Panc1 (cell line): ENCODE data around the gene MAF. TPM values are rescaled to one million over a fixed set of nuclear protein-coding genes. Genes with fewer than 3 reads are reported as not detected.

Experiments
- ATAC-seq: fragments of 200-7000 bp; cut with Tn5 transposase; 2 replicates; pipeline ENCODE4 v1.9.1; 2020; ENCODE audit warnings: mild to moderate bottlenecking, moderate library complexity
- BruUV-seq: library from RNA; stranded (reverse); fragments of 400-500 nt; replicated peaks from 2 replicates; lab custom pipeline; 2021; lab: Mats Ljungman, UMichigan
- CTCF ChIA-PET: fragments of 300-600 bp; sonication (Branson Sonifier 250); formaldehyde crosslinking; loops from one replicate; lab custom pipeline; 2022; ENCODE audit warnings: antibody characterized with exemption; lab: Charles Lee
- POLR2A ChIA-PET: fragments of 300-600 bp; sonication (Branson Sonifier 250); formaldehyde crosslinking; loops from one replicate; lab custom pipeline; 2022; ENCODE audit warnings: antibody characterized with exemption; lab: Charles Lee
- DNase-seq: peaks from one replicate; pipeline ENCODE4 v3.0.0-alpha.2; 2010; ENCODE audit warnings: low read depth, low spot score
- H3K27ac ChIP-seq: 2 replicates; pipeline ENCODE4 v1.5.1; 2011; ENCODE audit warnings: mild to moderate bottlenecking, low read length, inconsistent platforms
- H3K27me3 ChIP-seq: fragments of 200-500 bp; sonication (Bioruptor generic); 2 replicates; pipeline ENCODE4 v1.6.0; 2014; ENCODE audit warnings: low read length, inconsistent platforms; ENCODE audit not compliant: control insufficient read depth, insufficient read depth
- H3K36me3 ChIP-seq: fragments of 200-500 bp; sonication (Bioruptor generic); 2 replicates; pipeline ENCODE4 v1.5.1; 2014; ENCODE audit warnings: inconsistent platforms, mild to moderate bottlenecking, low read length, moderate library complexity; ENCODE audit not compliant: control insufficient read depth, insufficient read depth
- H3K4me1 ChIP-seq: 2 replicates; pipeline ENCODE4 v1.5.1; 2011; ENCODE audit warnings: inconsistent platforms, mild to moderate bottlenecking, low read length, moderate library complexity; ENCODE audit not compliant: control insufficient read depth, insufficient read depth
- H3K4me3 ChIP-seq, 2 experiments: 2 replicates each; pipeline ENCODE4 v1.5.1; 2011 to 2012; ENCODE audit warnings: low read depth in 2 of 2, low read length in 2 of 2, mild to moderate bottlenecking in 2 of 2, inconsistent platforms in 1 of 2, moderate library complexity in 1 of 2
- H3K9me3 ChIP-seq: fragments of 200-500 bp; sonication (Bioruptor generic); 2 replicates; pipeline ENCODE4 v1.5.1; 2014; ENCODE audit warnings: low read depth, mild to moderate bottlenecking, inconsistent platforms, low read length, moderate library complexity; ENCODE audit not compliant: control insufficient read depth, insufficient read depth
- CTCF ChIP-seq: fragments of 450-650 bp; IDR thresholded peaks from 2 replicates; pipeline ENCODE4 v1.5.1; 2017; ENCODE audit warnings: mild to moderate bottlenecking
- POLR2AphosphoS5 ChIP-seq: IDR thresholded peaks from 2 replicates; pipeline ENCODE4 v1.6.1; 2012; ENCODE audit warnings: mild to moderate bottlenecking, low read depth, low read length, moderate library complexity
- REST ChIP-seq, 2 experiments: IDR thresholded peaks; 2 replicates each; pipeline ENCODE4 v1.6.1; 2011 to 2012; ENCODE audit warnings: low read depth in 2 of 2, control low read depth in 1 of 2, low read length in 1 of 2, mild to moderate bottlenecking in 1 of 2, moderate library complexity in 1 of 2; ENCODE audit not compliant: insufficient read depth in 1 of 2
- SIN3A ChIP-seq: IDR thresholded peaks from 2 replicates; pipeline ENCODE4 v1.6.1; 2012; ENCODE audit warnings: low read depth, mild to moderate bottlenecking, low read length, moderate library complexity, borderline replicate concordance; ENCODE audit not compliant: insufficient read depth
- TCF7L2 ChIP-seq: IDR thresholded peaks from 2 replicates; pipeline ENCODE4 v1.6.1; 2011; ENCODE audit warnings: mild to moderate bottlenecking, low read depth, low read length, inconsistent platforms
- in situ Hi-C: cut with HindIII; loops from 2 replicates; pipeline ENCODE4 v1.10.0; 2016; ENCODE audit warnings: low sequenced_read_pairs, low pct_unique_long_range_greater_than_20kb
- intact Hi-C: fragments of 100-400 bp; cut with micrococcal nuclease; formaldehyde crosslinking; loops from one replicate; pipeline ENCODE4 v1.10.0; 2022; ENCODE audit not compliant: unreplicated experiment
- total RNA-seq: library from RNA; stranded (reverse); gene quantifications from one replicate; pipeline ENCODE4 v1.2.1, GENCODE V29; 2021; ENCODE audit not compliant: unreplicated experiment

Gene MAF
- total RNA-seq, 1 experiment from 2014 or later, result 0.46 TPM

- no peak for TF ChIP-seq REST (IDR thresholded peaks at IDR 0.05; ENCODE audit: insufficient read depth in 1 of 2, low read depth in 2 of 2, low read length in 1 of 2)
- TF ChIP-seq POLR2AphosphoS5, result no peak
- TF ChIP-seq CTCF, result no peak
- TF ChIP-seq SIN3A, result no peak
- TF ChIP-seq TCF7L2, result no peak
- POLR2A ChIA-PET, result no interaction called here
- in situ Hi-C loops, result no loop called here
- CTCF ChIA-PET, result no interaction called here
- no peak overlapping the region for H3K27ac ChIP-seq
- BruUV-seq, result no TSS peak
- no peak for ATAC-seq
- no peaks in the 10 kb centered on the region for H3K36me3 ChIP-seq
- H3K9me3 ChIP-seq, result no peaks in the 10 kb centered on the region
- H3K27me3 ChIP-seq, result no peaks in the 10 kb centered on the region
- no peak overlapping the region for H3K4me3 ChIP-seq
- no peaks in the 10 kb centered on the region for H3K4me1 ChIP-seq
- DNase-seq, result no peak
- intact Hi-C loops, result no loop called here
Measured at GRCh38 chr16:79560923-79561322, 39.6 kb downstream of the MAF start.

GRCh38 chr16:79560318-79560717 is 40.2 kb downstream of the MAF start:
- ATAC-seq (no peak), DNase-seq (no peak)
- TF ChIP-seq TCF7L2, result no peak
- TF ChIP-seq SIN3A, result no peak
- no peak for TF ChIP-seq CTCF
- TF ChIP-seq REST (IDR thresholded peaks at IDR 0.05; ENCODE audit: insufficient read depth in 1 of 2, low read depth in 2 of 2, low read length in 1 of 2), result no peak
- no peak for TF ChIP-seq POLR2AphosphoS5
- in situ Hi-C loops (no loop called here), intact Hi-C loops (no loop called here)
- ChIA-PET POLR2A (no interaction called here), CTCF (no interaction called here)
- no peaks in the 10 kb centered on the region for H3K27me3 ChIP-seq
- no TSS peak for BruUV-seq
- no peaks in the 10 kb centered on the region for H3K9me3 ChIP-seq
- H3K4me3 ChIP-seq, result no peak overlapping the region
- no peak overlapping the region for H3K27ac ChIP-seq
- no peaks in the 10 kb centered on the region for H3K4me1 ChIP-seq
- H3K36me3 ChIP-seq, result no peaks in the 10 kb centered on the region
